ENCODE measurements around the gene TNFRSF1B.

The TNFRSF1B gene

DNA sequence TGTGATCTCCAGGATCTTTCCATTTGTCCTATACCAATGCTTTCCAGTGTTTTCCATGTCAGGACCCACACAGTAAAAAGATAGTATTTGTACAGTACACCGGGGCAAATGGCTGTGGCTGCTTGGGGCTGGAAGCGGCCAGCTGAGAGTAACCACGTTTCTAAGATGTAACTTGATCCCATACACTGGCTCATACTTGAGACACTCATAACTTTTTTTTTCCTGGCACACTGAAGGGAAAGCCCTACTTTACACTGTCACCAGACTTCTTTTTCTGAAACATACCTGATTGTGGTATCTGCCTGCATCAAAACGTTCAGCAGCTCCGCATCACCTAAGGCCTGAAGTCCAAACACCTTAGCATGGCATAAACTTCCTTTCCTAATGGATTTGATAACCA is 84.7 kb downstream of the TNFRSF1B start:
- Histone ChIP-seq H3K27ac (no peak overlapping the region), H3K9ac (ENCODE audit: insufficient read length) (no peak overlapping the region), H3K4me3 (no peak overlapping the region), H3K9me3 (ENCODE audit: low read depth, low read length) (no peaks in the 10 kb centered on the region), H3K36me3 (ENCODE audit: insufficient read depth, low read length) (peaks cover 35% of the 10 kb centered on the region)
- DNase-seq (ENCODE audit: low read depth, low spot score): no peak
- TF ChIP-seq POLR2AphosphoS5 (IDR thresholded peaks at IDR 0.05; ENCODE audit: borderline replicate concordance, low read depth, low read length): no peak
- no peak for TF ChIP-seq EZH2 (IDR thresholded peaks at IDR 0.05)
- no peak for TF ChIP-seq FOXP2 (optimal IDR thresholded peaks at IDR 0.05; ENCODE audit: control extremely low read depth, extremely low read length, insufficient read depth)

- Histone ChIP-seq H3K4me3 (no peak overlapping the region), H3K9ac (ENCODE audit: insufficient read length) (no peak overlapping the region), H3K27ac (no peak overlapping the region), H3K36me3 (ENCODE audit: insufficient read depth, low read length) (peaks cover 38% of the 10 kb centered on the region; the same call in 1 of the 2 replicates), H3K9me3 (ENCODE audit: low read depth, low read length) (no peaks in the 10 kb centered on the region)
- no peak for TF ChIP-seq FOXP2 (optimal IDR thresholded peaks at IDR 0.05; ENCODE audit: control extremely low read depth, extremely low read length, insufficient read depth)
- TF ChIP-seq EZH2 (IDR thresholded peaks at IDR 0.05): no peak
- TF ChIP-seq POLR2AphosphoS5 (IDR thresholded peaks at IDR 0.05; ENCODE audit: borderline replicate concordance, low read depth, low read length): no peak
- DNase-seq (ENCODE audit: low read depth, low spot score): no peak
These were observed 89.1 kb downstream of the TNFRSF1B start for GRCh38 chr1:12255913-12256312.

- Histone ChIP-seq H3K27ac (no peak overlapping the region), H3K9ac (ENCODE audit: insufficient read length) (no peak overlapping the region), H3K9me3 (ENCODE audit: low read depth, low read length) (no peaks in the 10 kb centered on the region), H3K36me3 (ENCODE audit: insufficient read depth, low read length) (peaks cover 53% of the 10 kb centered on the region), H3K4me3 (no peak overlapping the region)
- TF ChIP-seq FOXP2 (optimal IDR thresholded peaks at IDR 0.05; ENCODE audit: control extremely low read depth, extremely low read length, insufficient read depth) (no peak), POLR2AphosphoS5 (IDR thresholded peaks at IDR 0.05; ENCODE audit: borderline replicate concordance, low read depth, low read length) (no peak), EZH2 (IDR thresholded peaks at IDR 0.05) (no peak)
- no peak for DNase-seq (ENCODE audit: low read depth, low spot score)
These were observed 91.5 kb downstream of the TNFRSF1B start for GRCh38 chr1:12258272-12258671.
